Measurements from ENCODE around the gene ALKBH3.

DNA sequence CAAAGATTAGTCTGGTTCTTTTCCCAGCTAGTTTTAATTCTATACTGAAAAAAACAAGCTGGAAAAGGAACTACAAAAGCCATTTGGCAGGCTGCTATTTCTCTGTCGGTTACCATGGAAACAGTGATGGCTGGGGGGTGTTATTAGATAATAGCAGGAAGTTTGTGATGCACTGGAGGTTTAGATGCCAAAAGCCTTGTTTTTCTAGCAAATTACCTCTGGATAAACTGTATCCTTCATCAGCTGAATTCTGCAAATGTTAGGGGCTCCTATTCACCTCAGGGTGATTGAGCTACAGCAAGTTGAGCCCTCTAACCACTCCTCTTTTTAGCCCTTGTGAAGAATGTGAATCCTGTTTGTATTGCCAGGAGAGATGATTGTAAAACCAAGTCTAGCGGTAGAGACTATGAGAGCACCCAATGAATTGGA lies 25.2 kb downstream of the ALKBH3 start:
- TF ChIP-seq, protein P1, sequence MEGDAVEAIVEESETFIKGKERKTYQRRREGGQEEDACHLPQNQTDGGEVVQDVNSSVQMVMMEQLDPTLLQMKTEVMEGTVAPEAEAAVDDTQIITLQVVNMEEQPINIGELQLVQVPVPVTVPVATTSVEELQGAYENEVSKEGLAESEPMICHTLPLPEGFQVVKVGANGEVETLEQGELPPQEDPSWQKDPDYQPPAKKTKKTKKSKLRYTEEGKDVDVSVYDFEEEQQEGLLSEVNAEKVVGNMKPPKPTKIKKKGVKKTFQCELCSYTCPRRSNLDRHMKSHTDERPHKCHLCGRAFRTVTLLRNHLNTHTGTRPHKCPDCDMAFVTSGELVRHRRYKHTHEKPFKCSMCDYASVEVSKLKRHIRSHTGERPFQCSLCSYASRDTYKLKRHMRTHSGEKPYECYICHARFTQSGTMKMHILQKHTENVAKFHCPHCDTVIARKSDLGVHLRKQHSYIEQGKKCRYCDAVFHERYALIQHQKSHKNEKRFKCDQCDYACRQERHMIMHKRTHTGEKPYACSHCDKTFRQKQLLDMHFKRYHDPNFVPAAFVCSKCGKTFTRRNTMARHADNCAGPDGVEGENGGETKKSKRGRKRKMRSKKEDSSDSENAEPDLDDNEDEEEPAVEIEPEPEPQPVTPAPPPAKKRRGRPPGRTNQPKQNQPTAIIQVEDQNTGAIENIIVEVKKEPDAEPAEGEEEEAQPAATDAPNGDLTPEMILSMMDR (IDR thresholded peaks at IDR 0.05): no peak
- TF ChIP-seq POLR2A (IDR thresholded peaks at IDR 0.05): no peak
